HepG2 (cell line): ENCODE data around the gene AP1AR. TPM values are rescaled to one million over a fixed set of nuclear protein-coding genes. Genes with fewer than 3 reads are reported as not detected.

Experiments
- DZIP1 ChIP-seq: sonication (generic); formaldehyde crosslinking; IDR thresholded peaks from 2 replicates; pipeline ENCODE4 v1.5.0; 2020; ENCODE audit warnings: mild to moderate bottlenecking, missing genetic modification reagents
- HOXA9 ChIP-seq: sonication (generic); formaldehyde crosslinking; IDR thresholded peaks from 2 replicates; pipeline ENCODE4 v1.8.1; 2022; ENCODE audit warnings: missing genetic modification reagents, mild to moderate bottlenecking, moderate library complexity, borderline replicate concordance
- NFYC ChIP-seq: IDR thresholded peaks from 2 replicates; pipeline ENCODE4 v1.6.1; 2016; ENCODE audit warnings: missing genetic modification reagents, missing compliant biosample characterization
- PBX3 ChIP-seq: sonication (generic); formaldehyde crosslinking; IDR thresholded peaks from 2 replicates; pipeline ENCODE4 v1.8.1; 2023; ENCODE audit warnings: missing genetic modification reagents, inconsistent platforms, borderline replicate concordance
- ZNF10 ChIP-seq: sonication (generic); formaldehyde crosslinking; IDR thresholded peaks from 2 replicates; pipeline ENCODE4 v1.4.0; 2020; ENCODE audit warnings: mild to moderate bottlenecking, low read depth, missing genetic modification reagents, borderline replicate concordance
- ZNF318 ChIP-seq: sonication (generic); formaldehyde crosslinking; IDR thresholded peaks from 2 replicates; pipeline ENCODE4 v1.4.0; 2020; ENCODE audit warnings: mild to moderate bottlenecking, missing genetic modification reagents
- ZNF556 ChIP-seq: sonication (generic); formaldehyde crosslinking; IDR thresholded peaks from 2 replicates; pipeline ENCODE4 v1.4.0; 2020; ENCODE audit warnings: mild to moderate bottlenecking, missing genetic modification reagents, borderline replicate concordance
- ZUFSP ChIP-seq: sonication (generic); formaldehyde crosslinking; IDR thresholded peaks from 2 replicates; pipeline ENCODE4 v1.9.0; 2021; ENCODE audit warnings: missing genetic modification reagents, mild to moderate bottlenecking, borderline replicate concordance
- ZXDC ChIP-seq: sonication (generic); formaldehyde crosslinking; IDR thresholded peaks from 2 replicates; pipeline ENCODE4 v1.5.0; 2020; ENCODE audit warnings: mild to moderate bottlenecking, missing genetic modification reagents
- polyA plus RNA-seq, 8 experiments: library from polyadenylated mRNA; depleted of rRNA in 3 of 8; stranded (reverse) in 7 of 8; unstranded in 1 of 8; fragments of >200 nt; fragmentation: Illumina TruSeq in 4 of 8; extraction: Trizol in 4 of 8; gene quantifications; 2 replicates each; pipeline versions ENCODE4 v1.2.1 to v1.2.3, GENCODE V29; 2011 to 2016; ENCODE audit warnings: low read depth in 4 of 8, missing spikeins in 1 of 8, mixed read lengths in 1 of 8; ENCODE audit not compliant: insufficient read depth in 1 of 8
- total RNA-seq, 5 experiments: library from RNA; depleted of rRNA; stranded (reverse); fragments of >200 nt; fragmentation: Illumina TruSeq; extraction: Trizol; gene quantifications; 2 replicates each; pipeline ENCODE4 v1.2.3, GENCODE V29; 2016; ENCODE audit warnings: low read depth in 1 of 5

Gene AP1AR
- total and polyA plus RNA-seq, 2 of the 13 experiments (the other 11 are each of a cell fraction or from before 2014, with no cell fraction given), result 24.9 to 39.9 TPM

GRCh38 chr4:112231779-112232713 lies at the start of gene AP1AR (continued):
- TF ChIP-seq ZXDC (CRISPR knock-in tag) (peak; percentile 87), ZNF318 (CRISPR knock-in tag) (no peak), ZNF556 (CRISPR knock-in tag) (peak; percentile 91), PBX3 (CRISPR knock-in tag) (no peak), ZNF10 (no peak), ZUFSP (CRISPR knock-in tag) (no peak), DZIP1 (CRISPR knock-in tag) (no peak), NFYC (no peak), HOXA9 (CRISPR knock-in tag) (no peak)
